Activated effector memory CD4-positive, alpha-beta T cell treated with anti-CD3 and anti-CD28 coated beads, Interleukin-2, amount 50 U/mL, for 16 hours (primary cell): ENCODE data around the gene BPIFB2.
"Not testable (repeated sequence)": the region's sequence is repeated elsewhere in the genome, so short reads cannot be mapped to it uniquely, and the experiment has no call there.

Source experiments
- DNase-seq: peaks from one replicate; pipeline ENCODE4 v3.0.0-alpha.2; 2020

The BPIFB2 gene

GRCh38 chr20:32971703-32972161, 35.8 kb upstream of the BPIFB2 start:
- DNase-seq, result no peak

GRCh38 chr20:32972181-32973076, 35.1 kb upstream of the BPIFB2 start:
- peak; percentile 91 for DNase-seq

GRCh38 chr20:32973077-32973717, 34.3 kb upstream of the BPIFB2 start:
- no peak for DNase-seq

GRCh38 chr20:32974204-32975064, 33.1 kb upstream of the BPIFB2 start:
- DNase-seq, result not testable (repeated sequence)

GRCh38 chr20:32975121-32975520, 32.4 kb upstream of the BPIFB2 start:
- DNase-seq, result not testable (repeated sequence)

- DNase-seq, result no peak
Measured at GRCh38 chr20:32975698-32976674, 31.5 kb upstream of the BPIFB2 start.

- no peak for DNase-seq
Measured at GRCh38 chr20:32976746-32977145, 30.8 kb upstream of the BPIFB2 start.

DNA sequence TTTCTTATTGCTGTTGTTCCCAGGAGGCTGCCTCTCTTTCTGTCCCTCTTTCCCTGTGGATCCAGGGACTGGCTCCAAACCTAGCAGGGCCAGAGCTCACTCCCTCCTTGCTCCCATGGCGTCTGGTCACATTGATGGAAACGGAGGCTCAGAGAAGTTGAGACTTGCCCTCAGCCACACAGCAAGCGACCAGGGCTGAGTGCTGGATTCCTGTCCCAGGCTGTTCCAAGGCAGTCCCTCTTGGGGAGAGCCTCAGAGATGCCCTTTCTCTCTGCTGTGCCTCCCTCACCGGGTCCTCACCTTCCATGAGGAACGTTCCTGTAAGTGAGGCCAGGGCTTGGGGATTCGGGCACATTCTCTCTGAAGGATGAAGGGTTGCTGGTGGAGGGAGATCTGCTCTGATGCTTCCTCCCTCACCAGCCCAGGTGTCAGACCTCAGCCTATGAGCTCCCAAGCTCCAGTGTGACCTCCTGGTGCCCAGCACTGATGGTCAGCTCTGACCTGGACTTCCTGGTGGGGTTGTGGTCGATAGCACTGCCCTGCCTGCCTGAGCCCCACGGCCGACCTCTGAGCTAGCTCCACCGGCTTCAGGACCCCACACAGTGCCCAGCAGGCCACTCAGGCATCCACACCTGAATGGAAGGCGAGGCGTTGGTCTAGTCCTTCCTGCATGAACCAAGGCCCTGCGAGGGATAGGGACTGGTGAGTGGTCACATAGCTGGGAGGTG, 30.1 kb upstream of the BPIFB2 start:
- no peak for DNase-seq

- DNase-seq, result no peak
Measured at GRCh38 chr20:32978009-32978335, 29.5 kb upstream of the BPIFB2 start.

DNA sequence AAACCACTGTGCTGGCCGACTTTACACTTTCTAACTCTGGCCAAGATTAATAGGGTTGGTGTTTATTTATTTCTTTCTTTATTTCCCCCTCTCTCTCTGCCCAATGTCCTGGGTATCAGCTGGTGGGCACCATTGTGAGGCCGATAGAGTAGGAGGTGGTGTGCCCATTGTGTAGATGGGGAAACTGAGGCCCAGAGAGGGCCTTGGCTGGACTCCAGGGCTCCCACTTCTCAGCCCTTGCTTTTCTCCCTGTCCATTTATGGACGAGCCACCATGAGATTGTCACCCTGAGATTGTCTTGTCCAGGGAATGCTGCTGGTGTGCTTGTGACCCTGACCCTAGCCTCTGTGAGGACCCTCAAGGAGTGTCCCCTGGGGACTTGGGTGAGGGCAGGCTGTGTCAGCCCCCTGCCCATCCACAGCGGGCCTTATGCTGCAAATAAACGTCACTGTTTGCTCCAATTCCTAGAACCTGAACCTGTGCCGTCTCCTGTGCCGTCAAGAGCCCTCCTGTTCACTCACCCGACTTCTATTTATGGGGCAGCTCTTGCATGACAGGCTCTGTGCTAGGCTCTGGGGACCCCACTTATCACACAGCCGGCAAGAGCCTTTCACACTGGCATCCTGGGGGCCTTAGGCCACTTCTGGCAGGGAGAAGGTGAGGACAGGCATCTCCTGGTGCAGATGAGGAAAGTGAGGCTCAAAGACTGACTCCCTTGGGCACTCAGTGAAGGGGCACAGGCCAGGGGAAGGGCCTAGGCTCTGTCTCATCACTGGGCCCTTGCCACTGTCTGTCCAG, 28.1 kb upstream of the BPIFB2 start:
- DNase-seq, result peak; percentile 46

GRCh38 chr20:32980131-32980941, 27.2 kb upstream of the BPIFB2 start:
- peak; percentile 60 for DNase-seq

DNA sequence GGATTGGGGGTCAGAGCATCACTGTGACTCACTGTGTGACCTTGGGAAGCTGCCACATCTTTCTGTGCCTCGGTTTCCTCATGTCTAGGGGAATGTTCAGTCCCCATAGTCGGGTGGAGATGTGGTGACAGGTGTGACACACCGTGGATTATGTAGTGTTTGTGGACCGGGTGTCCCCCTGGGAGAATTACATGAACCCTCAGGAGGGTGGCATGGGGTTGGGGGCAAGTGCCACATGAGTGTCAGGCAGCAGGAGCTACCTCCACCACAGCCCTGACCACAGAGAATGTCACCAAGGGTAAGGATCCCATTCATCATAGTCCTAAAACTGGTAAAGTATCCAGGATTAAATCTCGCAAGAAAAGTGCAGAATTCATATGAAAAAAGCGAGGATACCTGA, 26.5 kb upstream of the BPIFB2 start:
- DNase-seq, result peak; percentile 58

DNA sequence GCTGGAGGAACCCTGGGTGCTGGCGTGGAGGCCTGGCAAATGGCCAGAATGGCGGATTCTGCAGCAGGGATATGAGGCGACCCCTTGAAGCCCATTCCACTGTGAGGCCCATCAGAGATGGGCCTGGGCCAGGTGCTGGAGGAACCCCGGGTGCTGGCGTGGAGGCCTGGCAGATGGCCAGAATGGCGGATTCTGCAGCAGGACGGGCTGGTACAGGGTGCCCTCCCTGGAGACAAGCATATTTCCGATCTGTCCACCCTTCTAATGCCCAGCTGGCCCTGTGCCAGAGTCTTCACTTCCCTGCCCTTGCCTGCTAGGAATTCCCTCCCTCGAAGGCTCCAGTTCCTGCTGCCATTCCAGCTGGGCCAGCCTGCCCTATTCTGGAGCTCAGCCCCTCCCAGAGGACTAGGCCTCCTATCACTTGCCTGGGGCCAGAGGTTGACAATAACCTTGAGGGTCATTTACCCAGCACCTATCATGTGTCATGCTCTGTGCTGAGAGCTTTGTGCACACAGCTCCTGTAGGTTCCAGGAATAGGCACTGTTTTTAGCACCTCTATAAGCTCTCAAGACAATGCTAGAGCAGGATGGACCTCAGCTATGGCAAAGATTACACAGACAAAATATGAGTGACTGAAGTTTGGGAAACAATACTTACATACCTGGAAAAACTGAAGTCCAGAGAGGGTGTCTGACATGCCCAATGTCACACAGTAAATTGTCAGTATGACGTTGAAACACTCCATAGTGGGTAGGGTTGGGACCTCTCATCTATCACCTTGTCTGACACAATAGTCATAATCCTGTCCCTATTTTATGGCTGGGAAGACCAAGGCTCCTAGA, 24.7 kb upstream of the BPIFB2 start:
- peak; percentile 56 for DNase-seq

DNA sequence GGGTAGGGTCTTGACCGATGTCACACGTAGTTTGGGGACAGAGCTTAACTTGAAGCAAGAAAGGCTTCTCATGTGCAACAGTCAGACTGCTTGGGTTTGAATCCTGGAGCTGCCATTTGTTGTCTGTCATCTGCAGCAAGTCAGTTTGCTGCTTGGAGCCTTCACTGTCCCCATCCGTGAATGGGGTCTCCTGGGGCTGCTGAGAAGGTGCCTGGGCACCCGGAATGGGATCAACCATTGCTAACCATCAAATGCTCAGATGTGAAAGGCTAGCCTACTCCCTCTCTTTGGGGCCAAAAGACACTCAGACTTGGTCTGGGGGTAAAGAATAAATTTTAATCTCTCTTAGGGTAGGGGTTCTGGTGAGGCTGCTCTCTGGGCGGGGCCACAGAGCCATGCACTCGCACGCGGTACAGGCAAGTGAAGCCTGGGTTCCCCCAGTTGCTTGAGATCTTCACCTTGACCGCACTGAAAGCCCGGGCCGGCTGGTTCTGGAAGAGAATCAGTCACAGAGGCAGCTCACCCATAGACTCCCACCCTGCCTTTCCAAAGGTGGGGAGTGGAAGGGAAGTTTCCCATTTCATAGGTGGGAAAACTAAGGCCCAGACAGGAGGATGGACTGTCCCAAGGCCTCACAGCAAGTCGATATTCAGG, 23.9 kb upstream of the BPIFB2 start:
- DNase-seq, result peak; percentile 57

- DNase-seq, result no peak
Measured at GRCh38 chr20:32984196-32984595, 23.3 kb upstream of the BPIFB2 start.

GRCh38 chr20:32984631-32985354, 22.7 kb upstream of the BPIFB2 start:
- peak; percentile 54 for DNase-seq

DNA sequence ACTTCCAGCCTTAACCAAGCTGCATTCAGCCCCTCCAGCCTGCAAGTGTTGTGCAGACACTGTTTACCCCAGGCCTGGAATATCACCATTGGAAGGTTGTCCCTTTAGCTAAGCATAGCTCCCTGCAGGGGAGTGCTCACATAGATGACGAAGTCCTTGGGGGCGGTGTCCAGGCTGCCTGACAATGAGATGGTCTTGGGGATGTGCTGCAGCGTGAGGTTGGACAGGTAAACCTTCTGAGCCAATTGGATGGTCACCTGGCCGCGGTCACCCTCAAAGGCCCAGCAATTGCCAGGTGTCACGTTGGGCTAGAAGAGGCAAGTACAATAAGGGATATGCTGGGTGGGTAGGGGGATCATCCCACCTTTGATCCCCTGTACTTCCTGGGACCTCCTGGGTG, 21.9 kb upstream of the BPIFB2 start:
- DNase-seq, result peak; percentile 59
